K562 (cell line): ENCODE results near the gene CTNNA3. TPM values are rescaled to one million over a fixed set of nuclear protein-coding genes. Genes with fewer than 3 reads are reported as not detected.
"Not testable (repeated sequence)": the region's sequence is repeated elsewhere in the genome, so short reads cannot be mapped to it uniquely, and the experiment has no call there.

Experiments
- ATAC-seq: fragments of 200-7000 bp; cut with Tn5 transposase; 3 replicates; pipeline ENCODE4 v1.9.1; 2020; ENCODE audit warnings: moderate library complexity
- BruUV-seq: library from RNA; stranded (reverse); fragments of 400-500 nt; replicated peaks from 2 replicates; lab custom pipeline; 2021; lab: Mats Ljungman, UMichigan
- CTCF ChIA-PET: fragments of 300-600 bp; formaldehyde crosslinking; extraction: SDS; loops from one replicate; lab custom pipeline; 2021; ENCODE audit warnings: low intra/inter-chr PET ratio; lab: Yijun Ruan, JAX
- POLR2A ChIA-PET: fragments of 300-600, 350-650 bp; sonication (Branson Sonifier 250); formaldehyde crosslinking; extraction: SDS; loops from one replicate; lab custom pipeline; 2021; ENCODE audit warnings: antibody characterized with exemption, inconsistent platforms; lab: Yijun Ruan, JAX
- DNase-seq, 4 experiments: peaks; one replicate each; pipeline versions ENCODE4 v3.0.0 to v3.0.0-alpha.2; 2011 to 2018; ENCODE audit warnings: low spot score in 3 of 4, mixed read lengths in 3 of 4; ENCODE audit errors: extremely low read depth in 1 of 4
- FAIRE-seq: peaks from 2 replicates; lab custom pipeline; 2011; peaks lifted over from hg19 to GRCh38; lab: Jason Lieb, UNC
- H2AFZ ChIP-seq: 2 replicates; pipeline ENCODE4 v1.6.0; 2011; ENCODE audit warnings: low read depth, low read length, control low read depth, inconsistent platforms
- H3K27ac ChIP-seq: fragments of 200-600 bp; 3 replicates; pipeline ENCODE4 v1.8.0; 2011; ENCODE audit warnings: low read depth, mild to moderate bottlenecking, control low read depth, inconsistent platforms, low read length, moderate library complexity, mixed read lengths; ENCODE audit errors: extremely low read depth
- H3K27me3 ChIP-seq, 2 experiments: fragments of 300-600 bp in 1 of 2; 2 replicates in 1 of 2; 3 replicates in 1 of 2; pipeline versions ENCODE4 v1.6.0 to v1.8.0; 2011; ENCODE audit warnings: inconsistent platforms in 2 of 2, low read length in 2 of 2, mild to moderate bottlenecking in 1 of 2, mixed read lengths in 1 of 2, moderate library complexity in 1 of 2; ENCODE audit not compliant: control insufficient read depth in 2 of 2, insufficient read depth in 2 of 2
- H3K36me3 ChIP-seq: fragments of 300-600 bp; 3 replicates; pipeline ENCODE4 v1.8.0; 2011; ENCODE audit warnings: mild to moderate bottlenecking, low read length, inconsistent platforms; ENCODE audit not compliant: control insufficient read depth, insufficient read depth
- H3K4me1 ChIP-seq, 2 experiments: fragments of 200-600 bp in 1 of 2; replicated peaks in 1 of 2; 2 replicates in 1 of 2; 3 replicates in 1 of 2; pipeline versions ENCODE4 v1.5.1 to v1.8.0; 2011; ENCODE audit warnings: inconsistent platforms in 2 of 2, low read length in 2 of 2, mild to moderate bottlenecking in 1 of 2, mixed read lengths in 1 of 2, moderate library complexity in 1 of 2; ENCODE audit not compliant: control insufficient read depth in 2 of 2, insufficient read depth in 2 of 2
- H3K4me2 ChIP-seq: 2 replicates; pipeline ENCODE4 v1.6.1; 2011; ENCODE audit warnings: low read length, control low read depth, inconsistent platforms, mixed read lengths; ENCODE audit not compliant: insufficient read depth
- H3K4me3 ChIP-seq: fragments of 200-600 bp; sonication (generic), shearing (Covaris generic); 2 replicates; pipeline ENCODE4 v1.5.1; 2016; ENCODE audit warnings: control low read depth, inconsistent platforms
- H3K79me2 ChIP-seq: fragments of 200-600 bp; 3 replicates; pipeline ENCODE4 v1.8.0; 2011; ENCODE audit warnings: low read length, inconsistent platforms; ENCODE audit not compliant: control insufficient read depth, insufficient read depth
- H3K9ac ChIP-seq, 2 experiments: 2 replicates each; pipeline versions ENCODE4 v1.6.0 to v1.6.1; 2011; ENCODE audit warnings: low read depth in 2 of 2, low read length in 2 of 2, control low read depth in 1 of 2, inconsistent platforms in 1 of 2, mild to moderate bottlenecking in 1 of 2, mixed read lengths in 1 of 2; ENCODE audit not compliant: insufficient read depth in 1 of 2
- H3K9me1 ChIP-seq: one replicate; pipeline ENCODE4 v1.6.0; 2011; ENCODE audit warnings: inconsistent platforms, mild to moderate bottlenecking, low read length, moderate library complexity; ENCODE audit not compliant: control insufficient read depth, insufficient read depth
- H3K9me3 ChIP-seq: replicated peaks from 2 replicates; pipeline ENCODE4 v1.5.1; 2011; ENCODE audit warnings: low read depth, low read length, inconsistent platforms; ENCODE audit not compliant: control insufficient read depth, insufficient read depth
- H4K20me1 ChIP-seq: replicated peaks from 2 replicates; pipeline ENCODE4 v1.6.1; 2011; ENCODE audit warnings: low read length, inconsistent platforms, mixed read lengths; ENCODE audit not compliant: control insufficient read depth, insufficient read depth
- CREBBP ChIP-seq: IDR thresholded peaks from one replicate; pipeline ENCODE4 v1.6.1; 2012; ENCODE audit warnings: low read depth, mild to moderate bottlenecking, control low read depth, inconsistent platforms, low read length
- EGR1 ChIP-seq: fragments of 450-650 bp; conservative IDR thresholded peaks from 2 replicates; pipeline ENCODE4 v1.6.1; 2017; ENCODE audit warnings: mild to moderate bottlenecking
- FOXM1 ChIP-seq, 2 experiments: fragments of 450-650 bp in 1 of 2; sonication (generic) in 1 of 2; formaldehyde crosslinking in 1 of 2; IDR thresholded peaks; 2 replicates each; pipeline versions ENCODE4 v1.6.1 to v1.9.0; 2017 to 2022; ENCODE audit warnings: low read depth in 2 of 2, mild to moderate bottlenecking in 2 of 2, missing genetic modification reagents in 1 of 2, moderate library complexity in 1 of 2
- IRF2 ChIP-seq: sonication (generic); formaldehyde crosslinking; IDR thresholded peaks from 2 replicates; pipeline ENCODE4 v1.8.1; 2022; ENCODE audit warnings: mild to moderate bottlenecking, missing genetic modification reagents
- NCOA2 ChIP-seq, 2 experiments: fragments of 450-650 bp; IDR thresholded peaks; 2 replicates each; pipeline ENCODE4 v1.6.1; 2018; ENCODE audit warnings: mild to moderate bottlenecking in 2 of 2, moderate library complexity in 1 of 2; ENCODE audit not compliant: partially characterized antibody in 2 of 2
- ZNF699 ChIP-seq: fragments of 250-450 bp; sonication (Bioruptor Pico); IDR thresholded peaks from 2 replicates; pipeline ENCODE4 v1.8.0; 2021; ENCODE audit warnings: mild to moderate bottlenecking, moderate library complexity; ENCODE audit not compliant: insufficient replicate concordance
- WGBS: fragments of 100-300 bp; shearing (Covaris generic); methylation state at CpG from one replicate; pipeline ENCODE4 v1.1.6; 2016; ENCODE audit warnings: low coverage, mixed read lengths; ENCODE audit not compliant: insufficient coverage; ENCODE audit errors: missing lambda C conversion rate; 5-methylcytosine and 5-hydroxymethylcytosine counted together
- in situ Hi-C: fragments of 300-500 bp; cut with MboI; formaldehyde crosslinking; loops from 4 replicates; pipeline ENCODE4 v1.15.0; 2018; ENCODE audit warnings: inconsistent platforms, mixed read lengths
- intact Hi-C: fragments of 100-400 bp; cut with micrococcal nuclease; formaldehyde crosslinking; loops from 2 replicates; pipeline ENCODE4 v1.14.2; 2022
- polyA plus RNA-seq, 8 experiments: library from polyadenylated mRNA; depleted of rRNA in 4 of 8; stranded (reverse) in 5 of 8; unstranded in 3 of 8; fragments of >200 nt; fragmentation: Nextera tagmentation in 2 of 8; fragmentation: Illumina TruSeq in 1 of 8; extraction: Ambion mirVana in 2 of 8; extraction: Trizol in 1 of 8; gene quantifications; 2 replicates each; pipeline versions ENCODE4 v1.2.1 to v1.2.3, GENCODE V29; 2011 to 2014; ENCODE audit warnings: inconsistent platforms in 1 of 8, missing spikeins in 1 of 8
- total RNA-seq, 7 experiments: library from RNA; depleted of rRNA in 6 of 7; stranded (reverse); fragments of >200 nt in 6 of 7; fragmentation: Illumina TruSeq in 2 of 7; extraction: Trizol in 2 of 7; gene quantifications; 2 replicates each; pipeline versions ENCODE4 v1.2.1 to v1.2.3, GENCODE V29; 2011 to 2021; ENCODE audit warnings: low replicate concordance in 1 of 7
- TF ChIP-seq, protein P1 (sequence below), 3 experiments: IDR thresholded peaks in 2 of 3; conservative IDR thresholded peaks in 1 of 3; 2 replicates each; pipeline ENCODE4 v1.5.1; 2011 to 2012; ENCODE audit warnings: low read length in 3 of 3, mild to moderate bottlenecking in 3 of 3, control low read depth in 2 of 3, improper control_type of control experiment in 1 of 3, inconsistent platforms in 1 of 3, low read depth in 1 of 3, mixed read lengths in 1 of 3, moderate library complexity in 1 of 3; ENCODE audit not compliant: insufficient read depth in 2 of 3
- TF ChIP-seq, protein P2 (sequence below): sonication (generic); IDR thresholded peaks from 2 replicates; pipeline ENCODE4 v1.6.1; 2016

Gene CTNNA3
- total and polyA plus RNA-seq, 9 of the 15 experiments (the other 6 are each of a cell fraction or from before 2014, with no cell fraction given), result 0.04 TPM; not detected in 8

DNA sequence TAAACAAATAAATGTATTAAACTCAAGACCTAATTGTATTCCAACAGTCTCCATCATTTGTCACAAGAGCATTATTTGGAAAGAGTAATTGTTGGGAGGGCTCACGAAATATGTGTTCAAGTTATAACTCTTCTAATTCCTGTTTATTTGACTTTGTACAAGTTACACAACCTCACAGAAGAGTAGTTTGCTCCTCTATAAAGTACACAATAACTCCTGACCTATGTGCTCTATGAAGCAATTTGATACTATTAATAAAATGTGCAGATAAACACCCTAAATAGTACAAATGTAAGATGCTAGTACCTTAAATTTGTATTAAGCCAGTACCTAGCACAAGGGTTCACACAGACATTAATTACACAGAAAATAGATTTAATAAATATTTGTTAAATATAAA lies 484.3 kb downstream of the CTNNA3 start (continued):
- TF ChIP-seq NCOA2 (IDR thresholded peaks at IDR 0.05; ENCODE audit: partially characterized antibody in 2 of 2), result no peak

DNA sequence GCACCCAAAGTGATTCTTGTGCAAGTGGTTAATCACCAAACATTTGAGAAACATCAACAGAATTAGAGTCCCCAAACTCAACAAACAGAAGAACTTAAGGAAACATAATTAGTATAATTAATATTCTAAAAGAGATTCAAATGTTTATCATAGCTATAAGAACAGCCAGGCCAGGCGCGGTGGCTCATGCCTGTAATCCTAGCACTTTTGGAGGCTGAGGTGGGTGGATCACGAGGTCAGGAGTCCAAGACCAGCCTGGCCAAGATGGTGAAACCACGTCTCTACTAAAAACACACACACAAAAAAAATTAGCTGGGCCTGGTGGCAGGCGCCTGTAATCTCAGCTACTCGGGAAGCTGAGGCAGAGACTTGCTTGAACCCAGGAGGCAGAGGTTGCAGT lies 488.1 kb downstream of the CTNNA3 start:
- H3K4me1 ChIP-seq, H2AFZ ChIP-seq, H3K27me3 ChIP-seq, H3K9me3 ChIP-seq, DNase-seq, H3K27ac ChIP-seq, FAIRE-seq, H3K9me1 ChIP-seq, H3K9ac ChIP-seq, BruUV-seq, POLR2A ChIA-PET, CTCF ChIA-PET, H3K36me3 ChIP-seq, H3K4me3 ChIP-seq, H3K4me2 ChIP-seq, intact Hi-C loops, H3K79me2 ChIP-seq, H4K20me1 ChIP-seq, in situ Hi-C loops, ATAC-seq: not testable (repeated sequence)
- WGBS, result under 1% methylated on average over 6 of the region's 6 CpGs

DNA sequence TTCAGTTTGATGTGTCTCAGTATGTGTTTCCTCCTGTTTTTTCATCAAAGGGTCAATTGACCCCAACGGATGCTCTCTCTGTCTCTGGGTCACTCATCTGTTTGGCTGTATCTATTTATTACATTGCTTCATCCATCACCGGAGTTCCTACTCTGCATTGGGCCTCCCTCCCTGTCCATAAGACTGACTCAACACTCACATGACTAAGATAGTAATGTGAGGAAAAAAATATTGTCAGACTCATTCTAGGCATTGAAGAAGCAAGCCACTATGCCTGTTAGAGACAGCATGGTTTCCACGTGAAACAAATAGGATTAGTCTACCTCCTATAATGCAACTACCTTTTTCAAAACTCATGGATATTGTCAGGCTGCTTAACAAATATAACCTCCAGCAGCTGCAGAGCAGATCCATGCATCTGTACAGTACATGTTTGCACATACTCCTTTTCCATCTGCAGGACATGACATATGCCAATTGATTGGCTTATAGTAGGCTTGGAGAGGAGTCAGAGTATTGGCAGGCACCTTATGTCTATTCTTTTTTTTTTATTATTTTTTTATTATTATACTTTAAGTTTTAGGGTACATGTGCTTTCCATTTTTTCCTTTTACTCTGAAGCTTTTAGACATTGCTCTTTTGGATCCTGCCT lies 495.0 kb downstream of the CTNNA3 start:
- Histone ChIP-seq H3K27ac (no peak overlapping the region), H2AFZ (no peak overlapping the region), H3K79me2 (no peaks in the 10 kb centered on the region), H3K9me1 (no peaks in the 10 kb centered on the region), H3K4me1 (no peaks in the 10 kb centered on the region), H4K20me1 (no peaks in the 10 kb centered on the region), H3K27me3 (no peaks in the 10 kb centered on the region), H3K4me3 (no peak overlapping the region), H3K9ac (no peak overlapping the region), H3K36me3 (no peaks in the 10 kb centered on the region), H3K9me3 (no peaks in the 10 kb centered on the region; the same call in 1 of the 2 replicates), H3K4me2 (no peak overlapping the region)
- intact Hi-C loops (no loop called here), in situ Hi-C loops (no loop called here)
- ATAC-seq (no peak), FAIRE-seq (no peak), DNase-seq (no peak)
- BruUV-seq, result no TSS peak
- ChIA-PET POLR2A (no interaction called here), CTCF (no interaction called here)
- WGBS, result 3% methylated on average over 3 of the region's 3 CpGs
- TF ChIP-seq IRF2 (CRISPR knock-in tag) (no peak), EGR1 (no peak), CREBBP (no peak), FOXM1 (IDR thresholded peaks at IDR 0.05; ENCODE audit: low read depth) (no peak), FOXM1 (CRISPR knock-in tag; IDR thresholded peaks at IDR 0.05; ENCODE audit: low read depth) (no peak), ZNF699 (CRISPR knock-in tag) (no peak)
- TF ChIP-seq, protein P1, sequence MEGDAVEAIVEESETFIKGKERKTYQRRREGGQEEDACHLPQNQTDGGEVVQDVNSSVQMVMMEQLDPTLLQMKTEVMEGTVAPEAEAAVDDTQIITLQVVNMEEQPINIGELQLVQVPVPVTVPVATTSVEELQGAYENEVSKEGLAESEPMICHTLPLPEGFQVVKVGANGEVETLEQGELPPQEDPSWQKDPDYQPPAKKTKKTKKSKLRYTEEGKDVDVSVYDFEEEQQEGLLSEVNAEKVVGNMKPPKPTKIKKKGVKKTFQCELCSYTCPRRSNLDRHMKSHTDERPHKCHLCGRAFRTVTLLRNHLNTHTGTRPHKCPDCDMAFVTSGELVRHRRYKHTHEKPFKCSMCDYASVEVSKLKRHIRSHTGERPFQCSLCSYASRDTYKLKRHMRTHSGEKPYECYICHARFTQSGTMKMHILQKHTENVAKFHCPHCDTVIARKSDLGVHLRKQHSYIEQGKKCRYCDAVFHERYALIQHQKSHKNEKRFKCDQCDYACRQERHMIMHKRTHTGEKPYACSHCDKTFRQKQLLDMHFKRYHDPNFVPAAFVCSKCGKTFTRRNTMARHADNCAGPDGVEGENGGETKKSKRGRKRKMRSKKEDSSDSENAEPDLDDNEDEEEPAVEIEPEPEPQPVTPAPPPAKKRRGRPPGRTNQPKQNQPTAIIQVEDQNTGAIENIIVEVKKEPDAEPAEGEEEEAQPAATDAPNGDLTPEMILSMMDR (IDR thresholded peaks at IDR 0.05 in 2 of 3, conservative IDR thresholded peaks at IDR 0.05 in 1 of 3; ENCODE audit: insufficient read depth in 2 of 3, low read depth in 1 of 3, low read length in 3 of 3), result no peak
- TF ChIP-seq, protein P2, sequence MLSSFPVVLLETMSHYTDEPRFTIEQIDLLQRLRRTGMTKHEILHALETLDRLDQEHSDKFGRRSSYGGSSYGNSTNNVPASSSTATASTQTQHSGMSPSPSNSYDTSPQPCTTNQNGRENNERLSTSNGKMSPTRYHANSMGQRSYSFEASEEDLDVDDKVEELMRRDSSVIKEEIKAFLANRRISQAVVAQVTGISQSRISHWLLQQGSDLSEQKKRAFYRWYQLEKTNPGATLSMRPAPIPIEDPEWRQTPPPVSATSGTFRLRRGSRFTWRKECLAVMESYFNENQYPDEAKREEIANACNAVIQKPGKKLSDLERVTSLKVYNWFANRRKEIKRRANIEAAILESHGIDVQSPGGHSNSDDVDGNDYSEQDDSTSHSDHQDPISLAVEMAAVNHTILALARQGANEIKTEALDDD, result no peak
